Mesodermal cell (in vitro differentiated cells): ENCODE measurements around the gene FOXD3.

Experiments used
- H3K27ac ChIP-seq: 2 replicates; pipeline ENCODE4 v1.7.0; 2013; ENCODE audit warnings: mild to moderate bottlenecking, low read depth, low read length, moderate library complexity; ENCODE audit not compliant: severe bottlenecking
- H3K36me3 ChIP-seq: 2 replicates; pipeline ENCODE4 v1.7.1; 2013; ENCODE audit warnings: mild to moderate bottlenecking, low read length, moderate library complexity; ENCODE audit not compliant: control insufficient read depth, insufficient read depth
- H3K4me1 ChIP-seq: one replicate; pipeline ENCODE4 v1.7.1; 2013; ENCODE audit warnings: mild to moderate bottlenecking, low read length; ENCODE audit not compliant: insufficient read depth, control insufficient read depth, poor library complexity, severe bottlenecking
- H3K4me3 ChIP-seq: 2 replicates; pipeline ENCODE4 v1.7.0; 2013; ENCODE audit warnings: low read length, control low read depth, mild to moderate bottlenecking; ENCODE audit not compliant: insufficient read depth, poor library complexity, severe bottlenecking; ENCODE audit errors: extremely low read depth
- H3K9me3 ChIP-seq: 2 replicates; pipeline ENCODE4 v1.7.1; 2013; ENCODE audit warnings: mild to moderate bottlenecking, low read length, moderate library complexity; ENCODE audit not compliant: control insufficient read depth
- WGBS, 2 experiments: methylation state at CpG; one replicate each; pipeline ENCODE4 v1.1.5; 2013; ENCODE audit warnings: missing lambda C conversion rate in 2 of 2; ENCODE audit not compliant: insufficient coverage in 2 of 2; 5-methylcytosine and 5-hydroxymethylcytosine counted together

The FOXD3 gene

GRCh38 chr1:63363014-63363413 lies 40.6 kb downstream of the FOXD3 start:
- no peak overlapping the region for H3K27ac ChIP-seq
- 83 to 93% methylated on average over 3 to 4 of the region's 5 CpGs for WGBS, 2 experiments

GRCh38 chr1:63366908-63367214 lies 44.5 kb downstream of the FOXD3 start:
- Histone ChIP-seq H3K36me3 (no peaks in the 10 kb centered on the region), H3K9me3 (no peaks in the 10 kb centered on the region), H3K27ac (no peak overlapping the region), H3K4me1 (peaks cover 5% of the 10 kb centered on the region), H3K4me3 (peak overlapping the region; percentile 79)
- 91 to 96% methylated on average over 7 of the region's 7 CpGs for WGBS, 2 experiments

More at GRCh38 chr1:63363014-63363413, 40.6 kb downstream of the FOXD3 start:
- Histone ChIP-seq H3K9me3 (no peaks in the 10 kb centered on the region), H3K36me3 (no peaks in the 10 kb centered on the region), H3K4me1 (peaks cover under 1% of the 10 kb centered on the region), H3K4me3 (no peak overlapping the region)

GRCh38 chr1:63367215-63368103 lies 45.1 kb downstream of the FOXD3 start, which contains the start of gene ALG6:
ALG6 (plus strand) TSS chr1:63367627; CDS start chr1:63370978, 3,351 bp downstream.
- H3K27ac ChIP-seq, result peak within 1 kb of the TSS; percentile 62
- no peaks in the 10 kb centered on the region for H3K36me3 ChIP-seq
- peak within 1 kb of the TSS; percentile 79 for H3K4me3 ChIP-seq
- H3K4me1 ChIP-seq, result peaks cover 5% of the 10 kb centered on the region
- 3 to 4% methylated on average over 48 to 68 of the region's 77 CpGs for WGBS, 2 experiments
- no peaks in the 10 kb centered on the region for H3K9me3 ChIP-seq

GRCh38 chr1:63368131-63368530 lies 45.8 kb downstream of the FOXD3 start:
- Histone ChIP-seq H3K27ac (peak overlapping the region; percentile 62), H3K4me3 (peak overlapping the region; percentile 79), H3K4me1 (peaks cover 5% of the 10 kb centered on the region), H3K9me3 (no peaks in the 10 kb centered on the region), H3K36me3 (no peaks in the 10 kb centered on the region)
- 14 to 29% methylated on average over 7 to 9 of the region's 10 CpGs for WGBS, 2 experiments
